Heart left ventricle (tissue), 16 donors: ENCODE data around the gene HLA-DRB1. TPM values are rescaled to one million over a fixed set of nuclear protein-coding genes. Genes with fewer than 3 reads are reported as not detected.
"Not testable (repeated sequence)": the region's sequence is repeated elsewhere in the genome, so short reads cannot be mapped to it uniquely, and the experiment has no call there.

Experiments
- ATAC-seq, 4 donors: fragments of 200-7000 bp; cut with Tn5 transposase; one replicate each; pipeline ENCODE4 v1.9.1; 2020 to 2022; ENCODE audit warnings: moderate library complexity in 4 of 4, mild to moderate bottlenecking in 3 of 4, moderate number of reproducible peaks in 1 of 4
- DNase-seq, 5 donors: peaks; one replicate each; pipeline ENCODE4 v3.0.0-alpha.2; 2020
- H3K27ac ChIP-seq, 12 donors: fragments of 200-600 bp; sonication (generic) in 4 of 12; one replicate each; pipeline versions ENCODE4 v1.5.0 to v1.8.0; 2016 to 2022; ENCODE audit warnings: mild to moderate bottlenecking in 2 of 12
- H3K27me3 ChIP-seq, 9 donors: fragments of 200-600 bp; sonication (generic) in 2 of 9; one replicate each; pipeline versions ENCODE4 v1.5.1 to v1.8.0; 2016 to 2022; ENCODE audit warnings: mild to moderate bottlenecking in 3 of 9
- H3K36me3 ChIP-seq, 9 donors: fragments of 200-600 bp; sonication (generic) in 2 of 9; one replicate each; pipeline versions ENCODE4 v1.5.0 to v1.8.0; 2018 to 2022; ENCODE audit warnings: mild to moderate bottlenecking in 2 of 9
- H3K4me1 ChIP-seq, 12 donors: fragments of 200-600 bp; sonication (generic) in 4 of 12; one replicate each; pipeline versions ENCODE4 v1.5.0 to v1.8.0; 2016 to 2022; ENCODE audit warnings: mild to moderate bottlenecking in 3 of 12
- H3K4me3 ChIP-seq, 12 donors: fragments of 200-600 bp; sonication (generic) in 4 of 12; one replicate each; pipeline versions ENCODE4 v1.5.0 to v1.8.0; 2017 to 2022; ENCODE audit warnings: mild to moderate bottlenecking in 9 of 12, moderate library complexity in 4 of 12
- H3K9me3 ChIP-seq, 12 donors: fragments of 200-600 bp; sonication (generic) in 4 of 12; one replicate each; pipeline versions ENCODE4 v1.5.0 to v1.8.0; 2016 to 2022; ENCODE audit warnings: mild to moderate bottlenecking in 1 of 12
- CTCF ChIP-seq, 12 donors: fragments of 200-600 bp; sonication (generic) in 4 of 12; IDR thresholded peaks; one replicate each; pipeline versions ENCODE4 v1.5.0 to v1.8.0; 2018 to 2022; ENCODE audit warnings: antibody characterized with exemption in 12 of 12, mild to moderate bottlenecking in 5 of 12
- POLR2A ChIP-seq, 2 donors: fragments of 450-650 bp; IDR thresholded peaks; one replicate each; pipeline ENCODE4 v1.6.1; 2017; ENCODE audit warnings: antibody characterized with exemption in 2 of 2, mild to moderate bottlenecking in 2 of 2, moderate library complexity in 2 of 2
- WGBS, 4 donors: extraction: QIAGEN DNeasy Blood & Tissue Kit in 2 of 4; methylation state at CpG; one replicate each; pipeline versions ENCODE4 v1.1.5 to v1.1.7; 2013 to 2018; 5-methylcytosine and 5-hydroxymethylcytosine counted together
- intact Hi-C, 10 donors: fragments of 100-400 bp; cut with DNase I; formaldehyde crosslinking; loops; one replicate each; pipeline versions ENCODE4 v1.11.1 to v1.14.2; 2022
- polyA plus RNA-seq, 2 donors: library from polyadenylated mRNA; stranded (reverse); fragments of 200-250 nt; gene quantifications; one replicate each; pipeline ENCODE4 v1.2.3, GENCODE V29; 2013
- total RNA-seq, 9 donors: library from RNA; depleted of rRNA in 2 of 9; stranded (reverse); fragments of >200 nt in 2 of 9; fragmentation: NEBNext Ultra II Directional in 3 of 9; extraction: Animal tissue kit (Norgen Biotek cat#: 25700) in 3 of 9; gene quantifications; one replicate each; pipeline versions ENCODE4 v1.1.0 to v1.2.4, GENCODE V29; 2016 to 2023
- donor health status: ischemic (EF 13 %, LVEDD 7.1; RV severe dilation, severe dysfunction).
- donor health status: healthy with polysubstance abuse.
- donor health status: DM: no; HTN: yes; CAD: no.
- donor health status: DM: no; HTN: no; CAD: no.
- donor health status: ischemic (EF 25% LVEDD 6.9; RV normal size, moderate dysfunction).
- donor health status: ischemic (EF 25% LVEDD 5.7; RV mildly dilated, moderate dysfunction).
- donor health status: healthy.
- donor health status: DM: yes; HTN: yes; CAD: no.
- donor health status: ischemic (EF 35%, LVEDD 5.7; RV mildly dilated, moderate dysfunction).
- donor health status: nonischemic (EF 11% LVEDD 7.7; RV severe dilation, severe dysfunction).
- donor health status: DM: yes; HTN: yes; CAD: no.
- donor health status: PGD.
- donor health status: ischemic (EF 29% LVEDD 5.4; RV normal size, mild dysfunction).
- donor health status: nonischemic (EF 23%, LVEDD 6.1; RV moderate dilation, normal function).

HLA-DRB1 gene
- total and polyA plus RNA-seq, 11 donors = 12.3 to 404 (median 81.3) TPM

GRCh38 chr6:32637219-32637880 is 47.7 kb upstream of the HLA-DRB1 start, which contains the start of gene HLA-DQA1:
TSS of gene HLA-DQA1 (plus strand) at chr6:32637406. CDS start at chr6:32637459, 53 bp downstream.
- intact Hi-C loops = loop anchor here in 1 of 10 donors (1.0 kb wide), 1 partner anchor 29 kb away; the partner anchor contains the start of gene HLA-DQB1
- DNase-seq (peak in 2 of 5 donors; percentile 20 to 27), ATAC-seq (peak in 3 of 4 donors; percentile 71 to 95 (median 71))
- Histone ChIP-seq H3K4me1 (no peaks in the 10 kb centered on the region), H3K27me3 (peaks cover 0 to 5% (median 0%) of the 10 kb centered on the region in 9 donors), H3K9me3 (no peaks in the 10 kb centered on the region), H3K4me3 (peak within 1 kb of the TSS in 9 of 12 donors; percentile 9 to 47 (median 37)), H3K36me3 (no peaks in the 10 kb centered on the region), H3K27ac (peak within 1 kb of the TSS in 4 of 12 donors; percentile 37 to 63 (median 44))
- WGBS, 4 donors = 32 to 51% (median 42%) methylated on average over 7 of the region's 7 CpGs
- TF ChIP-seq CTCF (IDR thresholded peaks at IDR 0.05) = no peak
- no peak for TF ChIP-seq POLR2A (IDR thresholded peaks at IDR 0.05)

- Histone ChIP-seq H3K27me3 (peaks cover 0 to 5% (median 0%) of the 10 kb centered on the region in 9 donors), H3K9me3 (no peaks in the 10 kb centered on the region), H3K4me1 (no peaks in the 10 kb centered on the region), H3K27ac (no peak overlapping the region), H3K4me3 (no peak overlapping the region), H3K36me3 (no peaks in the 10 kb centered on the region)
- TF ChIP-seq POLR2A (IDR thresholded peaks at IDR 0.05) = no peak
- no peak for TF ChIP-seq CTCF (IDR thresholded peaks at IDR 0.05)
- DNase-seq (no peak), ATAC-seq (no peak)
- 24 to 53% (median 35%) methylated on average over 2 of the region's 2 CpGs for WGBS, 4 donors
- intact Hi-C loops = no loop called here
These were observed 46.0 kb upstream of the HLA-DRB1 start for GRCh38 chr6:32635526-32636123.

GRCh38 chr6:32629793-32630192 is 40.1 kb upstream of the HLA-DRB1 start:
- not testable (repeated sequence) for H3K27ac ChIP-seq, H3K4me1 ChIP-seq, H3K27me3 ChIP-seq, H3K4me3 ChIP-seq, ATAC-seq, DNase-seq, H3K9me3 ChIP-seq, H3K36me3 ChIP-seq
- 64 to 96% (median 81%) methylated on average over 2 to 13 of the region's 13 CpGs for WGBS, 4 donors
- intact Hi-C loops = loop anchor here in 3 of 10 donors (10.0 kb wide), 1 partner anchor 65 kb away; no protein-coding TSS in a partner anchor

GRCh38 chr6:32627831-32628230 is 38.2 kb upstream of the HLA-DRB1 start:
- Histone ChIP-seq H3K36me3 (no peaks in the 10 kb centered on the region), H3K27me3 (no peaks in the 10 kb centered on the region), H3K9me3 (no peaks in the 10 kb centered on the region), H3K4me3 (no peak overlapping the region), H3K27ac (peak overlapping the region in 4 of 12 donors; percentile 4 to 52 (median 46)), H3K4me1 (peaks cover 0 to 8% (median 0%) of the 10 kb centered on the region in 12 donors)
- DNase-seq = peak in 3 of 5 donors; percentile 41 to 58 (median 48)
- peak in 2 of 4 donors; percentile 34 to 45 for ATAC-seq
- intact Hi-C loops = loop anchor here in 4 of 10 donors (2.0 to 10.0 kb wide), 2 partner anchors 65 to 67 kb away; no protein-coding TSS in a partner anchor
- TF ChIP-seq CTCF (IDR thresholded peaks at IDR 0.05) (no peak), POLR2A (IDR thresholded peaks at IDR 0.05) (no peak)
- 23 to 67% (median 43%) methylated on average over 3 of the region's 3 CpGs for WGBS, 4 donors
